ENCODE measurements around the gene IFIT3. TPM values are rescaled to one million over a fixed set of nuclear protein-coding genes. Genes with fewer than 3 reads are reported as not detected.
A peak's percentile ranks its signal among the peaks of the same experiment; 100 is the strongest.

IFIT3 gene
- total and polyA plus RNA-seq, 8 donors = 2.3 to 11.6 (median 3.9) TPM

- intact Hi-C loops (cut with DNase I) = no loop called here
- H3K4me1 ChIP-seq = no peaks in the 10 kb centered on the region
- 89 to 92% methylated on average over 3 of the region's 3 CpGs for WGBS, 2 donors
- H3K27ac ChIP-seq = no peak overlapping the region
- ATAC-seq (no peak), FAIRE-seq (no peak), DNase-seq (no peak)
- H3K36me3 ChIP-seq = peaks cover 0 to 4% (median 0%) of the 10 kb centered on the region in 3 donors
- TF ChIP-seq CTCF (IDR thresholded peaks at IDR 0.05) = no peak
- no peak overlapping the region for H3K4me3 ChIP-seq
- H3K27me3 ChIP-seq = no peaks in the 10 kb centered on the region
- no peaks in the 10 kb centered on the region for H3K9me3 ChIP-seq
Measured at GRCh38 chr10:89341649-89342048, 13.9 kb downstream of the IFIT3 start.

- no peak for DNase-seq
- WGBS, 2 donors = 74 to 79% methylated on average over 3 of the region's 3 CpGs
- H3K27ac ChIP-seq = no peak overlapping the region
- H3K27me3 ChIP-seq = no peaks in the 10 kb centered on the region
- peaks cover 0 to 4% (median 0%) of the 10 kb centered on the region in 3 donors for H3K36me3 ChIP-seq
- no peaks in the 10 kb centered on the region for H3K4me1 ChIP-seq
- TF ChIP-seq CTCF (IDR thresholded peaks at IDR 0.05) = no peak
- H3K9me3 ChIP-seq = no peaks in the 10 kb centered on the region
- FAIRE-seq = no peak
- peak in 1 of 4 donors; percentile 15 for ATAC-seq
- H3K4me3 ChIP-seq = no peak overlapping the region
- intact Hi-C loops (cut with DNase I) = no loop called here
Measured at GRCh38 chr10:89342206-89342958, 14.6 kb downstream of the IFIT3 start.

GRCh38 chr10:89343089-89343767 is 15.4 kb downstream of the IFIT3 start:
- TF ChIP-seq CTCF (IDR thresholded peaks at IDR 0.05) = no peak
- WGBS, 2 donors = 92% methylated on average over 5 of the region's 5 CpGs
- Histone ChIP-seq H3K4me3 (no peak overlapping the region), H3K27ac (no peak overlapping the region), H3K9me3 (no peaks in the 10 kb centered on the region), H3K36me3 (peaks cover 0 to 4% (median 0%) of the 10 kb centered on the region in 3 donors), H3K27me3 (no peaks in the 10 kb centered on the region), H3K4me1 (no peaks in the 10 kb centered on the region)
- DNase-seq = no peak
- FAIRE-seq = no peak
- ATAC-seq = no peak
- intact Hi-C loops (cut with DNase I) = no loop called here

- no peak for DNase-seq
- Histone ChIP-seq H3K9me3 (no peaks in the 10 kb centered on the region), H3K4me3 (no peak overlapping the region), H3K27me3 (no peaks in the 10 kb centered on the region), H3K4me1 (no peaks in the 10 kb centered on the region), H3K27ac (no peak overlapping the region), H3K36me3 (peaks cover 0 to 4% (median 0%) of the 10 kb centered on the region in 3 donors)
- intact Hi-C loops (cut with DNase I) = no loop called here
- FAIRE-seq = no peak
- 51 to 63% methylated on average over 2 of the region's 2 CpGs for WGBS, 2 donors
- TF ChIP-seq CTCF (IDR thresholded peaks at IDR 0.05) = no peak
- ATAC-seq = no peak
Measured at GRCh38 chr10:89344156-89344555, 16.4 kb downstream of the IFIT3 start.
